ENCODE measurements around the gene ANKRD18A.

Gene ANKRD18A

DNA sequence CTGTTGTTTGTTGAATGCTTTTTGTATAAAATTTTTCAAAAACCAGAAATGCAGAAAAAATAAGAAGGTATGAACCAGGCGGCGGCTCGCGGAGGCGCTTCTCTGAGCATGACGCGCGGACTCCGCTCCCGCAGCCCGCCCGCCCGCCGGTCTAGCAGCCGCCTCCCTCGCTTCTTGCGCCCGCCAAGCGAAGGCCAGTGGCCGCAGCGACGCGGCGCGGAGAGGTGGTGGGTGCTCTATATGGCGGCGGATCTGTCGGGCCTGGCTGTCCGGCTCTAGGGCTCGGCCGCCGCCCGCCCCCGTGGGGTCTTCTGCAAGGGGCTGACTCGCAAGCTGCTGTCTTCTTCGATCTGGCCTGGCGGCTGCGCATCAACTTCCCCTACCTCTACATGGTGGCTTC is 93.8 kb downstream of the ANKRD18A start:
- no peak for DNase-seq

DNA sequence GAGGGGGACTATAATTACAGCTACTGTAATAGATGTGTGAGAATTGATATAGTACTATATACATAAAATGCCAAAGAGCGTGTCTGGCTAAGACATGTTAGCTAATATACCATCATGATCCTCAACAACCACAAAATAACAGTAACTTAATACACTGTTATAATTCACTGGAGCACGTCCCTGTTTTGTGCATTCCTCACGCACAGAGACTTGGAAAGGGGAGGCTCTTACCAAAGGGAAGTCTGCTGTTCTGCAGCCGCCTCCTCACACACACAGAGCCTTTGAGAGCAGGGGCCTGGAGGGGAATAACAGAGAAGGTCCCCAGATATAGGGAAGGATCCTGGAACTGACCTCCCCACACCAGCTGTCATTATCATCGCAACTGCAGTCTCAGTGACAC is 97.3 kb downstream of the ANKRD18A start:
- DNase-seq = no peak

- no peak for DNase-seq
These were observed 98.6 kb downstream of the ANKRD18A start for GRCh38 chr9:38521762-38522161.

All from CD4-positive, alpha-beta T cell treated with Interleukin-17A for 1 hour (primary cell).